Activated CD8-positive, alpha-beta memory T cell treated with anti-CD3 and anti-CD28 coated beads, Interleukin-2, amount 10 ng/mL, durations not matched to agents 7 days and 5 days (primary cell): ENCODE measurements around the gene IFIH1. TPM values are rescaled to one million over a fixed set of nuclear protein-coding genes. Genes with fewer than 3 reads are reported as not detected.

Experiments used
- ATAC-seq: fragments of 150-1000 bp; cut with Tn5 transposase; one replicate; pipeline ENCODE4 v1.10.0; 2021; ENCODE audit warnings: moderate library complexity
- CTCF ChIA-PET: fragments of 350-600 bp; sonication (Branson Sonifier 250); formaldehyde crosslinking; loops from one replicate; lab custom pipeline; 2021; ENCODE audit warnings: antibody characterized with exemption; lab: Charles Lee
- DNase-seq: peaks from one replicate; pipeline ENCODE4 v3.0.0-alpha.2; 2020
- H3K27ac Mint-ChIP-seq: one replicate; pipeline ENCODE4 v1.8.0; 2021; ENCODE audit warnings: mild to moderate bottlenecking, mixed read lengths
- H3K27me3 Mint-ChIP-seq: one replicate; pipeline ENCODE4 v1.8.0; 2021; ENCODE audit warnings: mixed read lengths
- H3K36me3 Mint-ChIP-seq: one replicate; pipeline ENCODE4 v1.8.0; 2021; ENCODE audit warnings: mild to moderate bottlenecking, mixed read lengths
- H3K4me1 Mint-ChIP-seq: one replicate; pipeline ENCODE4 v1.8.0; 2021; ENCODE audit warnings: mixed read lengths
- H3K4me3 Mint-ChIP-seq: one replicate; pipeline ENCODE4 v1.8.0; 2021; ENCODE audit warnings: mild to moderate bottlenecking, moderate library complexity, mixed read lengths
- H3K9me3 Mint-ChIP-seq: one replicate; pipeline ENCODE4 v1.8.0; 2022; ENCODE audit warnings: low read depth, mixed read lengths
- total RNA-seq, 2 experiments: library from RNA; stranded (reverse); gene quantifications; one replicate each; pipeline ENCODE4 v1.2.3, GENCODE V29; 2021

The IFIH1 gene
- total RNA-seq, 2 experiments from 2014 or later, result 66.8 to 90.0 TPM

DNA sequence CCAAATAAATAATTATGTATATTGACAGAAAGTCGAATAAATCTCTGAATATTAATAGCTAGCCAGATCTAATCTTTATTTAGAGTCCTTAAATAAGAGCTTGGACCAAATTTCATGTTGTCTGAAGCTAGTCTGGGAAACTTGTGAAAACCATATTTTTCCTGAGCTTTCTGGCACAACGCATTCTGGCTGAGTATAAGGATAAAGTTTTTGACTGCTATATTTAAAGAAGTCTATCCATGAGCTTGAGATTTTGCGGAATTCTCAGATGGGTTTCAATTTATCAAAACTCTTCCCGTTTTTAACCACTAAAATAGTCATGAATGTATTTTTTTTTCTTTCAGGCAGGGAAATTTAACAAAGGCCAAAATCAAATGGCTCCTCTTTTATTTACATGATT is 99.1 kb downstream of the IFIH1 start:
- CTCF ChIA-PET, result interaction anchor here (1.5 to 6.2 kb wide), 8 partner anchors 11 to 633 kb away, joined by 4 to 125 read pairs (median 6); no protein-coding TSS in a partner anchor
- H3K4me1 Mint-ChIP-seq, result no peaks in the 10 kb centered on the region
- H3K27me3 Mint-ChIP-seq, result peaks cover 50% of the 10 kb centered on the region
- no peak overlapping the region for H3K27ac Mint-ChIP-seq
- no peaks in the 10 kb centered on the region for H3K9me3 Mint-ChIP-seq
- no peak overlapping the region for H3K4me3 Mint-ChIP-seq
- ATAC-seq, result no peak
- H3K36me3 Mint-ChIP-seq, result no peaks in the 10 kb centered on the region
- DNase-seq, result no peak

DNA sequence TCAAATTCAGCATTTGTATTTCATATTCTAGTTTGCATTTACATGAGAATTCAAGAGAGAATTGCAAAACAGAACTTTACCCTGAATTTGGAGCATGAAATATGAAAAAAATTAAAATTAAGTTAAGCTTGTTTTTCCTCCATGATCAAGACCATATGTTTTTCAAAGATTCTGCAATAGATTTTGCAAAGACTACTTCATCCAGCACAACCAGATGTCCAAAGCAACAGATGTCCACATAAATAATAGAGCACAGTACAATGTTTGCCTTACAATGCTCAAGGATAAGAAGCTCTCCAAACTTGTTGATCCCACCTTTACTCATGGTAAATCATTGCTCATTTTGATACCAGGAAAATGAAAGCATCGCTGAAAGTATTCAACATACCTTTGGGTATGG is 100.9 kb downstream of the IFIH1 start:
- H3K9me3 Mint-ChIP-seq, result no peaks in the 10 kb centered on the region

More for the DNA sequence above, 100.9 kb downstream of the IFIH1 start:
- H3K4me3 Mint-ChIP-seq, result no peak overlapping the region
- CTCF ChIA-PET, result interaction anchor here (1.2 kb wide), 1 partner anchor 80 kb away, joined by 7 read pairs; no protein-coding TSS in a partner anchor
- H3K4me1 Mint-ChIP-seq, result no peaks in the 10 kb centered on the region
- no peak overlapping the region for H3K27ac Mint-ChIP-seq
- H3K27me3 Mint-ChIP-seq, result peaks cover 45% of the 10 kb centered on the region
- no peaks in the 10 kb centered on the region for H3K36me3 Mint-ChIP-seq
- ATAC-seq (no peak), DNase-seq (no peak)

Other genes starting within 250 kb of the IFIH1 start
- gene DPP4, start 244.5 kb downstream of the IFIH1 start, total RNA-seq, result 100 to 1,000 TPM; 106 to 115 TPM
- not detected for gene GCG, start 166.4 kb downstream of the IFIH1 start, total RNA-seq
- gene FAP, start 75.2 kb downstream of the IFIH1 start, total RNA-seq, result under 1 TPM in 1 of 2 experiments, not detected in 1; 0.23 TPM
- gene GCA, start 25.4 kb upstream of the IFIH1 start, total RNA-seq, result 10 to 100 TPM; 16.1 to 17.2 TPM